GM10847 (cell line): ENCODE results near the gene STRA6.

ENCODE experiments used
- POLR2A ChIP-seq: IDR thresholded peaks from 2 replicates; pipeline ENCODE4 v1.6.1; 2011; ENCODE audit not compliant: insufficient read length; ENCODE audit errors: extremely low read depth

STRA6 gene

DNA sequence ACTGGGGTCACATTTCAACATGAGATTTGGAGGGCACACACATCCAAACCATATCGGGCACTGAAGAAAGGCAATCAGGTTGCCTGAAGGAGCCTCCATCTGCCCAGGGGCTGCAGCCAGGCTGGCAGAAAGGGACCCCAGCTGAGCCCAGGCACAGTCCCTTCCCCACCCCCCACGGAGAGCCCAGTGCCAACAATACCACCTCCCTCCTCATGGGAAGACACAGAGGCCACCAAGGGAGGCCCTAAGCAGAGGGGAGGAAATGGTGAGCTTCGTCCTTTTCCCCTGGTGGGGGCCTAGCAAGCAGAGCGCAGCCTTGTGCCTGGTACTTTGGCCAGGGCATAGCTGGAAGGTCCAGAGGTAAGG is 3.0 kb upstream of the STRA6 start:
- no peak for TF ChIP-seq POLR2A

DNA sequence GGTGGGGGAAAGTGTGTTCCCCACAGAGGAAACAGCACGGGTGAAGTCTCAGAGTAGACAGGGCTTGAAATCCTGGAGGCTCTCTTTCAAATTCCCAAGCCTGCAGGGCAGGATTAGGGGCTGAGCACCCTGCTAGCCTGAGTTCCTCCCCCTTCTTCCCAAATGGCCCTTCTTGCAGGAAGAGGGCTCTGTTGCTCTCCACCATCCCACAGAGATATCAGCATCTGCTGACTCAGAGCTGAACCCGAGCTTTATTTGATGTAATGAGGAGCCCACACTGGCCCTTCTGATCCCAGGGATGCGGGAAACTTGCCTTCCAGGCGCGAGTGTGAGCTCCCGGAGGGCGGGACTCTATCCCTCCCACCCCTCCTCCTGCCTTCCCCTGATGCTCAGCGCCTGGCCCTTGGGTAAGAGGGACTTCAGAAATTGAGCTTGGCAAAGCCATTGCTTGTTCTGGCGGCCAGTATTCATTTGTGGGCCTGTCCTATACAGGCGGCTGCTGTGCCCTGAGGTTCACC is 1.4 kb upstream of the STRA6 start:
- TF ChIP-seq POLR2A: no peak

DNA sequence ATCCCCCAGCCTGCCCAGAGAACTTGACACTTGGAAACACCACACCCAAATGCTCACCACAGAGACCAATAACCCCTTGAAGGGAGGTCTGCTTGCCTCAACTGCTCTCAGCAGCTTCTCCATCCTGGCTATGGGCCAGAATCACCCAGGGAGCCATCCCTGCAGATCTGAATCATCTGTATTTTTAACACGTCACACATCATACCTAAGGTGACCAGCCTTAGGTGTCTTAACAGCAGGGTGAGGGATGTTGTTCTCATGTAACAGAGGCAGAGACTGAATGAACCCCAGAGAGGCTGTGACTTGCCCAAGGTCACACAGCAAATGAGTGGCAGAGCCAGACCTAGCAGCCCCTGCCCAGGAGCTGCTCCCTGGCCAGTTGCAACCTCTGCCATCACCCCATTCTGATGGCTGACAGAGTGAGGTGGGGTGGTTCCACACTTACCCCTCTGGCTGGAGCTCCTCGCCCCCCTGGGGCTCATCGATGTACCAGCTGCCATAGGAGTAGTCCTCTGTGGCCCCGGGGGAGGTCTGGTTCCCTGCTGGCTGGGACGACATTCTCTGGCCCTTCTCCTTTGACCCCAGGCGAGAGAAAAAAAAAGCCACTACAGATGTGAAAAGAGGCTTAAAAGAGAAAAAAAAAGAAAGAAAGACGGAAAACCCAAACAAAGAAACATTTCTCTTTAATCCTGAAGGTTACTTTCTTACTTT is 722 bp downstream of the STRA6 start:
- TF ChIP-seq POLR2A: no peak

DNA sequence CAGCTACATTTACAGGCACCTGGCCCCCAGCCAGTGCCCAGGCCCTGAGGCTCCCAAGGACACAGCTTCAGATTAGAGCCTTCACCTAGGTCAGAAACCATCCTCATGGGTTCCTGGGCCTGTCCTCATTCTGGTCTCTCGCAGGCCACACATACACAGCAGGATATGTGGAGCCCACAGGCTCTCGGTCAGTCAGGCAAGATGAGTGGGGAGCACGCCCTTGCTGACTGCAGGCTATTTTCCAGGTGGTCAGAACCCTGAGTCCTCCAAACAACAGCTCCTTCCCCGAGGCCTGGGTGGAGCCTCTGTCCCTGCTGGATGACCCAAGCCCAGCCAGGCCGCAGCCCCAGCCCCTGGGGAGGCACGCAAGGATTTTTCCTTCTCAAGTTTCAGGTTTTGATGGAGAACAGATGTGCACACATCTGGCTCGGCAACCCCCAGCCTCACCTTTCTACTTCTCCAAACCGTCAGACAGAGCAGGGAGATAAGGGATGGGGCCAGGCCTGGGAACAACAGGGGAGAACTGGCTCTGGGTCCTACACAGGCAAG is 1.6 kb downstream of the STRA6 start:
- TF ChIP-seq POLR2A: no peak

DNA sequence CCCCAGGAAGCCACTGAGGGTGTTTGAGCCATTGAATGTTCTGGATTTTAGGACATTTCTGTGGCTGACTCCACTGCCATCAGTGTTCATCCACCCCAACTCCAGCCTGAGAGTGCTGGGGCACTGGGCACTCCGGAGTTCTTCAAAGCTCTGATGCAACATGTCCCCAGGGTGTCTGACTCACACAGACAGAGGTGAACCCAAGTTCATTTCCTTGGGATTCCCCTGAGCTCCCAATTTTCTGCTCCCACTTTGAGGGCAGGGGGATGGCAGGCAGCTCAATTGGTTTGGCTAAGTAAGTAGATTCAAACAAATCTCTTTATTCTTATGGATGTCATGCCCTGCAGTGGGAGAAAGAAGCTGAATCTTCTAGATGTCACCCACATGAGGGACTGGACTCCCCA is 2.2 kb downstream of the STRA6 start:
- no peak for TF ChIP-seq POLR2A

DNA sequence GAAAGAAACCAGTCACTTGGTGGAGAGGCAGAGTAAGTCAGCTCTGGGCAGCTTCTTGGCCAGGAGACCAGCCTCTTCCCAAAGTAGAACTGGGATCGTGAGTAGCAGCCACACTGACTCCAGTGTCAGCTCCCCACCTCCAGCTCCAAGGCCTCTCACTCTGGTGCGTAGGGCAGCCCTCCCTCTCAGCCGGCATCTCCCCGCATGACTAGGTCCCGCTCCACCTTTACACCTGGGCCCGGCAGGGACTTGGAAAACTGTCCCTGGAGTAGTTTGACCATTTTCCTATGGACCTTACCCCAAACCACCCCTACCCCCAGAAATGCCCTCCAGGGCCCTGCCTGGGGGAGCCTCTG is 3.3 kb downstream of the STRA6 start:
- TF ChIP-seq POLR2A: no peak

DNA sequence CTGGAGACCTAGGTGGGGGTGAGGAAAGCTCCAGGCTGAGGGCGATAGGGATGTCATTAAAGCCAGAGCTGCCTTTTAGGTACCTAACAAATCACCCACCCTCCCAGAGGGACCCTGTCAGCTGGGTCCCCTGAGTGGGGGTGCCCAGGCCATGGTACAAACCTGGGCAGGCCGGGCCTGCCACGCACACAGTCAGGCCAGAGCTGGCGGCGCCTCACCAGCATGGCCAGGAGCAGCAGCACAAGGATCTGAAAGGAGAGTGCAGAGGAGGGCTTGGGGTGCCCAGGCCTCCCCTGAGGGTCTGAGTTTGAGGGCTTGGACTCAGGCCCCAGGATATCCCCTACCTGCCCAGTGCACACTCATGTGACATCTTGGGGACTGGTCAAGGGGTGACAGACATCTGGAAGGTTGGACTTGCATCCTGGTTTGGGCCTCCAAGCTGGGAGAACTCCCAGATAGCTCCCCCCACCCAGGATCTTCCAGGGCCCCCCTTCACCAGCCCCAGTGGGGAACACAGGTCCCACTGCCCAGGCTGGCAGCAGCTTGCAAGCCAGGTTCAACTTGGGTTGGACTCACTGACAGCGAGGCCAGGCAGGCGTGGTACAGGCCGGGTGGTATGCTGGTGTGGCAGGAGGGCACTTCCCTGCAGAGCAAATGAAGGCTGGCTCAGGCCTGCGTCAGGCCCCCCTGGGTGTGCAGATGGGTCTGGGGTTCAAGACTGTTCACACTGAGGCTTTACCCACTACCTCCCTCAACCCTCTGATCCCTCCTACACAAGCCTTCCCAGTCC is 5.2 kb downstream of the STRA6 start:
- no peak for TF ChIP-seq POLR2A

DNA sequence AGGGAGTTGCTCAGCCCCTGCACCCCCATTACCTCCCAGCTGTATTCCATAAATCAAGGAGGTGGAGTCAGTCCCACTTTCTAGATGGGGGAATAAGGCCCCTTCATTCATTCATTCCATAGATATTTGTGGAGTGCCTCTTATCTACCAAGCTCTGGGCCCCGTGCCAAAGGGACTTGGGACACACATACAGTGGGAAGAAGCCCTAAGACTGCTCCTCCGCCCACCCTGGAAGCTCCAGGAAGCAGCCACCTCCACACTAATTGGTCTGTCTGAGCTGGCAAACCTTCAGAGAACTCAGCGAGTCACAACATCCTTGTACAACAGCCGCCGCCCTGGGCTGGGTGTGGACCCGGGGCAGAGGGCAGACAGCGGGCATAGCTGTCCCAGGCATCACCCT is 6.4 kb downstream of the STRA6 start:
- no peak for TF ChIP-seq POLR2A

DNA sequence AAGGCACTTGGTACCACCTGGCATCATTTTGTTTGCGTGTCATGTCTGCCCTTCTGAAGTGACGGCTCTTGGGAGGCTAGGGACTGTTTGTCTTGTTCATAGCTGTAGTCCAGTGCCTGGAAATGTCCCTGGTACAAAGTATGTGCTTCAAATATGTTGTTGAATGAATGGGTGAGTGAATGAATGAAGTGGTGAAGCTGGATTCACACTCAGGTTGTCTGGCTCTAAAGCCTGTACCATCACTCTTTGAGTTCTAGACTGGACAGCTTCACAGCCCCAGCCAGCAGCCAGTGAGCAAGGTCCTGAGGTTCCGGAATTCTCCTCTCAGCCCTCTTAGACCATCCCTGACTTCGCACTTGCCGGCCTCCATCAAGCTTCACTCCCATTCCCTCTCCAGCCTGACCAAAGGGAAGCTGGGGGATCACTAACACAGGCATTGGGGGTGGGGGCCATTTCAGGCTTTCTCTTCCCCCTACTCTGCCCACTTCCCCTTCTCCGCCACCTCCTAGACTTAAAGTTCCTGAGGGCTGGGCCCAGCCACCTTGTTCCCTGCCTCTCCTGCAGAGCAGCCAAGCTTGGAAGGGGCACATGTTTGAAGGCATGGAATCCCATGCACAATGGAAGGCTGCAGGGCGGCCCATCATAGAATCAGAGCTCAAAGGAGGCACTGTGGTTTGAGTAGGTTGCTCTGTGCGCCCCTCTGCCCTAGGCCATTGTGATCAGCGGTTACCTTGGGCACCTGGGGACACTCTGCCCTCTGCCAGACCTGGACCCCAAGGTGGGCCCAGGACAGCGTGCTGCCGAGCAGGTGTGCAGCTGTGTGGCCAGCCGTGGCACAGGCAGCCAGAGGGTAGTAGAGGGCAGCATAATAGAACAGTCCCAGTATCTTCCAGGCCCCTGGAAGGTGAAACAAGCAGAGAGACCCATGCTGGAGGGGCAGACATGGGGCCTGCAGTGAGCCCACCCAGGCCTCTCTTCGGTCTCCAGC is 7.7 kb downstream of the STRA6 start:
- no peak for TF ChIP-seq POLR2A

DNA sequence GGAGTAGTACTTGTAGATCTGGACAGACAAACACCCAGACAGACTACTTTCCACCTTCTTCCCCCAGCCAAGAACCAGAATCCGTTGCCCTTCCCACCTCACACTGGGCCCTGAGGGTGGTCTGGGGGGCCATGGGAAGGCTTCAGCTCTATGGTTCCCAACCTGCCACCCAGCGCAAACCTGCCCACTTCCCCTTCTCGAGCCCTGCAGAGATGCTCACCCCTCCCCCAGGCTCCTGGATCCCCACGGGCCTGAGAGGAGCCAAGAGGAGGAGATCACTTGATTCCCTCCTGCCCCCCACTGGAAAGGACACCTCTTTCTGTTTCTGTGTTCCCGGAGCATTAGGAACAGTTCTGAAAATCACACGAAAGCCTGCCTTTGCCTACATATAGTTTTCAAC is 8.7 kb downstream of the STRA6 start:
- no peak for TF ChIP-seq POLR2A

DNA sequence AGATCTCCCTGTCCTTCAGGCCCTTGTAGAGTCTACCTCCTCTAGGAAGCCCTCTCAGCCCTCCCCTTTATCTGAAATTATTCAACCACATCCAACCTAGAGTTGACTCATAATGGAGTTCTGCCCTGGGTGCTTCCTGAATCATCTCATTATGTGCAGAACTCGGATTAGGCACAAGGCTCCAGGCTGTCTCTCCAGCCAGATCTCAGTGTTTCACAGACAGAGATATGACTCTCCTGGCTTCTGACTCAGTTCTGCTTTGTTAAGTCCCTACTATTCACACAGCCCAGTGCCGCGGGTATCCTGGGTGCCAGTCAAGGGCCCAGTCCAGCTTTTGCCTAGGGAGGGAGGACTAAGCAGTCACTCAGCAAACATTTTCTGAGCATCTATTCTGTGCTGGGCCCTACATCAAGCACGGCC is 9.3 kb downstream of the STRA6 start:
- no peak for TF ChIP-seq POLR2A

DNA sequence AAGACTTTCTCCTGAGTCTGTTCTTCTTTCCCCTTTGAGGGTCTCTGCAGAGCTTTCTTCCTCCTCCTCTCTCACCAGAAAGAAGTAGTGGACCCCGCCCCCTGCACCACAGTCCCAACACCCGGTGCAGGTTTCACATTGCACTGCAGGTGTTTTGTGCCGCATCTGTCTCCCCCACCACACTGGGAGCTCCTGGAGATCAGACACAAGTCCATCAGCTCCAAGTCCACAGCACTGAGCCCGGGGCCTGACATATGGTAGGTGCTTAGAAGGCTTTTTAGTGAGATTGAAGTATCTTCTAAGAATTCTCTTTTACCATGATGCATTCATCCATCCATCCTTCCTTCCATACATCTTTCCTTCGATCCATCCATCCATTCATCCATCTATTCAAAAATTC is 9.8 kb downstream of the STRA6 start:
- TF ChIP-seq POLR2A: no peak

DNA sequence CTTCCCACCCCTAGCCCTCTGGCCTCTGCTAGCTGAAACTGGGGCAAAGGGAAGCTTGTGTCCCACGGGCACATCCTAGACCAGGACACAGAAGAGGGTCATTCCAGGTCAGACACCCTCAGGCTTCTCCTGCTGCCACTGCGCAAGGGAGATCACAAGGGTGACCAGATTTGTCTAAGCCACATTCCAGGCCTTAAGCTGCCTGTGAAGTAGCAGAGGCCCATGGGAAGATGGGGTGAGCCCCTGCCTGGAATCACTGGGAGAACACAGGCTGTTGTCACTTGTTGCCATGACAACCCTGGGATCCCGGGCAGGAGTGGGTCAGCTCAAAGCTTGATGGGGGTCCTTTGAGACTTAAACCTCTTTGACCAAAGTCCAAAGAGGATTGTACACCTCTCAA is 10.8 kb downstream of the STRA6 start:
- no peak for TF ChIP-seq POLR2A

DNA sequence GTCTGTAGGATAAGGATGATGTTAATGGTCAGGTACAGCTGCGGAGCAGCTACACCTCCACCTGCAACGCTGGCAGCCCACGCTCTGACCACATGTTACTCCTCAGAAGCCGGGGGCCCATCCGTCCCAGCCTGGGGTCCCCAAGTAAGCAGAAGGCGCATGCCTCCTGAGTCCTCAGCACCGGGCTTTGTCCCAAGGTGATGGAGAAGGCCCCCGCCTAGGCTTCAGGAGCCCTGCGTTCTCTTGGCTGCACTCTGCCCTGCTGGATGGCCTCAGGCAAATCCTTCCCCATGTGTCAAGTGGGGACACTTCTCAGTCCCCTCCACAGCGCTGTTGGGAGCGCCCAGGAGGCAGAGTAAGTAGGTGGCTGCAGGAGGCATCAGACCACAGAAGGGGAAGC is 14.4 kb downstream of the STRA6 start:
- TF ChIP-seq POLR2A: no peak

DNA sequence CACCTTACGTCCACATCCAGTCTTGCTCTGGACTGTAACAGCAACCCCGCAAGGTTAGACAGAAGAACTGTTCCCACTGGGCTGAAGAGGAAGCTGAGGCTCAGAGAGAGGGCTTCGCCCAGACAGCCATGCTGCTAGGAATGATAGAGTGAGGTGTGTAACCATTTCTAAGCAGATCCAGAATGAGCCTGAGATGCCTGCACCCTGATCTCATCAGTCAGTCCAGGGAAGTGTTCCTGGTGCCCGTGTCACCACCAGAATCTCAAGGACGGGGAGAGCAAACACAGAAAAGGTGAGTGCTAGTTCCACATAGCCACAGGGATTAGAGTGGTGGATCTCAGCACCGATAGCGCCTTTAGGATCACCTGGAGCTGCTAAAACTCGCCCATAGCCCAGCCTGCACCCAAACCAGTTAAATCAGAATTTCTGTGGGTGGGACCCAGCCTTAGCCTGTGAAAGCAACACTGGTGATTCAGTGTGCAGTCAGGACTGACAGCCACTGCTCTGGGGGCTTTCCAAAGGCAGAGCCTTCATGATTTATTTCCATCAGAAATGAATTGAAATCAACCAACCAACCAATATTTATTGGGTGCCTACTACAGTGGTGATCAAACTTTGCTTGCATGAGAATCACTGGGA is 16.8 kb downstream of the STRA6 start:
- no peak for TF ChIP-seq POLR2A

DNA sequence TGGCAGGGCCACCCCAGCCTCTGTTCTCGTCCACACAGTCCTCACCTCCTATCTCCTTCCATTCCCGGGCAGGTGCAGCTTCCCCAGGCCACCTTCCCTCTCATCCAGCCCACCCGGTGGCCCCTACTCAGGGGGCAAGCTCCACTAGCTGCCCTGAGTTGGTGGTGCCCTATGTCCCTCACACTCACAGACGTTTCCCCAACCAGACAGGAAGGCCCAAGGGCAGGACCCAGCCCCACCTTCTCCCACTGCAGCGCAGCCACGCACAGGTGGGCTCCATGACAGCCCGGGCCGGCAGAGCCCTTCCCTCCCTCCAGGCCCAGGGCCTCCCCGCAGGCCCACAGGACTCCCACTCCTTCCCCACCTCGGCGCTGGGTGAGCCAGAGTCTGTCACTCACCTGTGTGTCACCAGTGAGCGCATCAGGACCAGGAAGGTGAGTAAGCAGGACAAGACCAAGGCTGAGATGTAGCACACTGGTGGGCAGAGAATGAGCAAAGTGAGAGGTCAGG is 17.9 kb downstream of the STRA6 start:
- no peak for TF ChIP-seq POLR2A
